ENCODE data around the gene HABP4.

Gene HABP4

GRCh38 chr9:96449845-96450612 is at the start of gene HABP4:
HABP4 (plus strand) TSS chr9:96450169; CDS start chr9:96450280, 111 bp downstream.
- DNase-seq: peak; percentile 97

- no peak for DNase-seq
These were observed 41.3 kb upstream of the HABP4 start for GRCh38 chr9:96408409-96409280.

GRCh38 chr9:96411129-96411838 is 38.7 kb upstream of the HABP4 start:
- DNase-seq: no peak

GRCh38 chr9:96412174-96412913 is 37.6 kb upstream of the HABP4 start:
- no peak for DNase-seq

GRCh38 chr9:96413302-96414221 is 36.4 kb upstream of the HABP4 start:
- DNase-seq: no peak

GRCh38 chr9:96417051-96417586 is 32.9 kb upstream of the HABP4 start:
- DNase-seq: peak; percentile 94

GRCh38 chr9:96417661-96418082 is 32.3 kb upstream of the HABP4 start:
- no peak for DNase-seq

GRCh38 chr9:96418083-96418919 is 31.7 kb upstream of the HABP4 start, which contains the start of gene ZNF367:
ZNF367 (minus strand) TSS chr9:96418370; CDS start chr9:96418032, 338 bp downstream.
- peak; percentile 89 for DNase-seq

- peak; percentile 42 for DNase-seq
These were observed 30.9 kb upstream of the HABP4 start for GRCh38 chr9:96418920-96419690.

- no peak for DNase-seq
These were observed 30.3 kb upstream of the HABP4 start for GRCh38 chr9:96419691-96419969.

GRCh38 chr9:96420468-96421219 is 29.3 kb upstream of the HABP4 start:
- DNase-seq: no peak

GRCh38 chr9:96423322-96423984 is 26.5 kb upstream of the HABP4 start:
- DNase-seq: no peak

- DNase-seq: no peak
These were observed 26.0 kb upstream of the HABP4 start for GRCh38 chr9:96423985-96424336.

- no peak for DNase-seq
These were observed 24.3 kb upstream of the HABP4 start for GRCh38 chr9:96425500-96426169.

- no peak for DNase-seq
These were observed 20.2 kb upstream of the HABP4 start for GRCh38 chr9:96429732-96430131.

- no peak for DNase-seq
These were observed 19.6 kb upstream of the HABP4 start for GRCh38 chr9:96430377-96430776.

- DNase-seq: no peak
These were observed 14.6 kb upstream of the HABP4 start for GRCh38 chr9:96435345-96435744.

- DNase-seq: no peak
These were observed 13.9 kb upstream of the HABP4 start for GRCh38 chr9:96436063-96436455.

Data from stimulated activated CD4-positive, alpha-beta T cell treated with anti-CD3 and anti-CD28 coated beads, Interleukin-4, amount 100 ng/mL, for 1 hour (primary cell).